ENCODE measurements around the gene HOXD8.

Gene HOXD8

GRCh38 chr2:176164611-176165369 lies 35.3 kb downstream of the HOXD8 start:
- no peak for DNase-seq (ENCODE audit: low read depth)
- H3K4me3 ChIP-seq (ENCODE audit: low read depth, low read length) = no peak overlapping the region

- H3K4me3 ChIP-seq (ENCODE audit: low read depth, low read length) = no peak overlapping the region
- DNase-seq (ENCODE audit: low read depth) = no peak
These were observed 36.0 kb downstream of the HOXD8 start for GRCh38 chr2:176165370-176166050.

- no peak overlapping the region for H3K4me3 ChIP-seq (ENCODE audit: low read depth, low read length)
- no peak for DNase-seq (ENCODE audit: low read depth)
These were observed 36.8 kb downstream of the HOXD8 start for GRCh38 chr2:176166272-176166671.

GRCh38 chr2:176167398-176167797 lies 37.9 kb downstream of the HOXD8 start:
- DNase-seq (ENCODE audit: low read depth) = no peak
- H3K4me3 ChIP-seq (ENCODE audit: low read depth, low read length) = no peak overlapping the region

- DNase-seq (ENCODE audit: low read depth) = no peak
- H3K4me3 ChIP-seq (ENCODE audit: low read depth, low read length) = no peak overlapping the region
These were observed 39.7 kb downstream of the HOXD8 start for GRCh38 chr2:176169181-176169580.

GRCh38 chr2:176169711-176170110 lies 40.2 kb downstream of the HOXD8 start:
- H3K4me3 ChIP-seq (ENCODE audit: low read depth, low read length) = no peak overlapping the region

GRCh38 chr2:176170602-176171305 lies 41.2 kb downstream of the HOXD8 start:
- no peak for DNase-seq (ENCODE audit: low read depth)
- H3K4me3 ChIP-seq (ENCODE audit: low read depth, low read length) = no peak overlapping the region

More at GRCh38 chr2:176169711-176170110, 40.2 kb downstream of the HOXD8 start:
- no peak for DNase-seq (ENCODE audit: low read depth)

- no peak overlapping the region for H3K4me3 ChIP-seq (ENCODE audit: low read depth, low read length)
- DNase-seq (ENCODE audit: low read depth) = no peak
These were observed 42.0 kb downstream of the HOXD8 start for GRCh38 chr2:176171351-176172006.

GRCh38 chr2:176172007-176172894 lies 42.7 kb downstream of the HOXD8 start:
- no peak for DNase-seq (ENCODE audit: low read depth)
- no peak overlapping the region for H3K4me3 ChIP-seq (ENCODE audit: low read depth, low read length)

GRCh38 chr2:176172895-176173566 lies 43.5 kb downstream of the HOXD8 start:
- no peak for DNase-seq (ENCODE audit: low read depth)
- no peak overlapping the region for H3K4me3 ChIP-seq (ENCODE audit: low read depth, low read length)

- no peak overlapping the region for H3K4me3 ChIP-seq (ENCODE audit: low read depth, low read length)
- no peak for DNase-seq (ENCODE audit: low read depth)
These were observed 44.3 kb downstream of the HOXD8 start for GRCh38 chr2:176173567-176174381.

GRCh38 chr2:176174382-176174823 lies 44.9 kb downstream of the HOXD8 start:
- no peak for DNase-seq (ENCODE audit: low read depth)
- H3K4me3 ChIP-seq (ENCODE audit: low read depth, low read length) = no peak overlapping the region

GRCh38 chr2:176174824-176175708 lies 45.6 kb downstream of the HOXD8 start:
- no peak for DNase-seq (ENCODE audit: low read depth)
- no peak overlapping the region for H3K4me3 ChIP-seq (ENCODE audit: low read depth, low read length)

GRCh38 chr2:176175709-176176607 lies 46.5 kb downstream of the HOXD8 start:
- H3K4me3 ChIP-seq (ENCODE audit: low read depth, low read length) = no peak overlapping the region
- DNase-seq (ENCODE audit: low read depth) = no peak

GRCh38 chr2:176177580-176178037 lies 48.1 kb downstream of the HOXD8 start:
- peak overlapping the region; percentile 43 for H3K4me3 ChIP-seq (ENCODE audit: low read depth, low read length)
- no peak for DNase-seq (ENCODE audit: low read depth)
